Esophagus squamous epithelium (tissue), 5 donors: Measurements from ENCODE around the gene PDF. TPM values are rescaled to one million over a fixed set of nuclear protein-coding genes. Genes with fewer than 3 reads are reported as not detected.

ENCODE experiments used
- DNase-seq: peaks from one replicate; lab custom pipeline; 2025; lab: John Stamatoyannopoulos, UW
- H3K27ac ChIP-seq, 4 donors: fragments of 200-600 bp; sonication (generic); one replicate each; pipeline ENCODE4 v1.5.1; 2016 to 2019; ENCODE audit warnings: mild to moderate bottlenecking in 1 of 4
- H3K27me3 ChIP-seq, 4 donors: fragments of 200-600 bp; sonication (generic); 1 replicate in 3 of 4; 2 replicates in 1 of 4; pipeline versions ENCODE4 v1.5.1 to v1.6.0; 2017 to 2021; ENCODE audit warnings: antibody characterized with exemption in 1 of 4
- H3K36me3 ChIP-seq, 3 donors: fragments of 200-600 bp; sonication (generic); one replicate each; pipeline ENCODE4 v1.5.1; 2016 to 2019
- H3K4me1 ChIP-seq, 3 donors: fragments of 200-600 bp; sonication (generic); one replicate each; pipeline ENCODE4 v1.5.1; 2017 to 2019
- H3K4me3 ChIP-seq, 4 donors: fragments of 200-600 bp; sonication (generic); 1 replicate in 3 of 4; 2 replicates in 1 of 4; pipeline ENCODE4 v1.5.1; 2016 to 2019; ENCODE audit warnings: mild to moderate bottlenecking in 2 of 4, moderate library complexity in 1 of 4
- H3K9me3 ChIP-seq, 3 donors: fragments of 200-600 bp; sonication (generic); one replicate each; pipeline ENCODE4 v1.5.1; 2016 to 2019
- POLR2A ChIP-seq, 4 donors: fragments of 450-650 bp; IDR thresholded peaks; one replicate each; pipeline ENCODE4 v1.6.1; 2017; ENCODE audit warnings: antibody characterized with exemption in 4 of 4, mild to moderate bottlenecking in 4 of 4, moderate library complexity in 3 of 4
- WGBS, 2 donors: methylation state at CpG; one replicate each; pipeline ENCODE4 v1.1.5; 2018; 5-methylcytosine and 5-hydroxymethylcytosine counted together
- intact Hi-C: fragments of 100-400 bp; cut with DNase I; formaldehyde crosslinking; loops from one replicate; pipeline ENCODE4 v1.15.0; 2022
- total RNA-seq, 4 donors: library from RNA; depleted of rRNA; stranded (reverse); fragments of >200 nt; gene quantifications; one replicate each; pipeline ENCODE4 v1.1.0, GENCODE V29; 2016
- TF ChIP-seq, protein P1 (sequence below), 6 experiments: fragments of 450-650 bp in 4 of 6; fragments of 200-600 bp in 2 of 6; sonication (generic) in 2 of 6; IDR thresholded peaks; one replicate each; pipeline ENCODE4 v1.5.1; 2016 to 2019; ENCODE audit warnings: antibody characterized with exemption in 6 of 6, mild to moderate bottlenecking in 4 of 6, moderate library complexity in 4 of 6
- donor health status: DM: yes; HTN: yes; CAD: no.

Gene PDF
- total RNA-seq, 4 donors from 2014 or later, result 14.3 to 21.8 (median 21.4) TPM

DNA sequence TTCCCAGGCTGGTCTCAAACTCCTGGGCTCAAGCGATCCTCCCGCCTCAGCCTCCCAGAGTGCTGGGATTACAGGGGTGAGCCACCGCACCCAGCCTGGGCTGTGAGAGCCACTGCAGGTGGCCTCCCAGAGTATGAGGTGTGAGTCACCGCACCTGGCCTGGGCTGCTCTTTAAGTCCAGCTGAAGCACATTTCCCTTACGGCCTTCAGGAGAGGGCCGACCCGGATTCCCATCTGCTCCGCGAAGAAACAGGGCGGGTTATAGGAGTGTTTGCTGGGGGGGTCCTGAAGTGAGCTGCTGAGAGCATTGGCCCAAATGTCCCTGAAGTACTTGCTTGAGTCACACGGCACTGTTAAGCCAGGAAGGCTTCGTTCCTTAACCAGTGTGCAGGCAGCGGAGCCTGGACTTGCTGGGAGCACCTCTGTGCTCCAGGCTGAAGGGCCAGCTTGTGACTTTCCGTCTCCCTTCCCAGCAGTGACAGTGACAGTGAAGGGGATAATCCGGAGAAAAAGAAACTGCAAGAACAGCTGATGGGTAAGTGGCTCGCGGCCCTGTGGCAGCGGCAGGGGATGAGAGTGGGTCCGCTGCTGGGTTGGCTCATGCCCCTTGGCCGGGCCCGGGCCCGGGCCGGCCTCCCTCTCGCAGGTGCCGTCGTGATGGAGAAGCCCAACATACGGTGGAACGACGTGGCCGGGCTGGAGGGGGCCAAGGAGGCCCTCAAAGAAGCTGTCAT is 12.0 kb downstream of the PDF start:
- H3K27me3 ChIP-seq, result no peaks in the 10 kb centered on the region
- no peak for DNase-seq
- H3K4me3 ChIP-seq, result no peak overlapping the region
- intact Hi-C loops, result no loop called here
- H3K36me3 ChIP-seq, result peaks cover 71 to 99% (median 72%) of the 10 kb centered on the region in 3 donors
- WGBS, 2 donors, result 87 to 93% methylated on average over 9 to 18 of the region's 30 CpGs
- TF ChIP-seq, protein P1, sequence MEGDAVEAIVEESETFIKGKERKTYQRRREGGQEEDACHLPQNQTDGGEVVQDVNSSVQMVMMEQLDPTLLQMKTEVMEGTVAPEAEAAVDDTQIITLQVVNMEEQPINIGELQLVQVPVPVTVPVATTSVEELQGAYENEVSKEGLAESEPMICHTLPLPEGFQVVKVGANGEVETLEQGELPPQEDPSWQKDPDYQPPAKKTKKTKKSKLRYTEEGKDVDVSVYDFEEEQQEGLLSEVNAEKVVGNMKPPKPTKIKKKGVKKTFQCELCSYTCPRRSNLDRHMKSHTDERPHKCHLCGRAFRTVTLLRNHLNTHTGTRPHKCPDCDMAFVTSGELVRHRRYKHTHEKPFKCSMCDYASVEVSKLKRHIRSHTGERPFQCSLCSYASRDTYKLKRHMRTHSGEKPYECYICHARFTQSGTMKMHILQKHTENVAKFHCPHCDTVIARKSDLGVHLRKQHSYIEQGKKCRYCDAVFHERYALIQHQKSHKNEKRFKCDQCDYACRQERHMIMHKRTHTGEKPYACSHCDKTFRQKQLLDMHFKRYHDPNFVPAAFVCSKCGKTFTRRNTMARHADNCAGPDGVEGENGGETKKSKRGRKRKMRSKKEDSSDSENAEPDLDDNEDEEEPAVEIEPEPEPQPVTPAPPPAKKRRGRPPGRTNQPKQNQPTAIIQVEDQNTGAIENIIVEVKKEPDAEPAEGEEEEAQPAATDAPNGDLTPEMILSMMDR (IDR thresholded peaks at IDR 0.05), result no peak
- no peak for TF ChIP-seq POLR2A (IDR thresholded peaks at IDR 0.05)
- H3K4me1 ChIP-seq, result peaks cover 0 to 22% (median 5%) of the 10 kb centered on the region in 3 donors
- no peak overlapping the region for H3K27ac ChIP-seq
- H3K9me3 ChIP-seq, result no peaks in the 10 kb centered on the region

DNA sequence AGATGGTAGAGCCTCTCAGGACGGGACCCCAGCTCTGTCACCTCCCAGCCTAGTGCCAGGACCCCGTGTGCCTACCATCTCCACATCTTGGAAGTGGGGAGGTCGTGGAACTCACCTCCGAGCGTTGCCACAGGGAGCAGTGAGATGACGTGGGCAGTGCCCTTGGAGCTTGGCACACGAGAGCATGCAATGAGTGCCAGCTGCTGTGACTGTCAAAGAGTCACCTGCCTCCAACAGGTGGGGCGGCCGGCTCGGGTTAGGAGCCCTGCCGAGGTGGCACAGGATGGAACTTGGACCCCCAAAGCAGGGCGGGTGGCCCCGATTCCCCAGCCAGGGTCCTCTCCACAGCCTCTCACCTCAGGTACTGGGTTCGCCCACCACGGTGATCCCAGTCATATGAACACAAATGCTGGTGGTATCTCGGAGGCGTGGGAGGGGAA is 13.8 kb downstream of the PDF start:
- WGBS, 2 donors, result 62 to 87% methylated on average over 2 to 8 of the region's 17 CpGs
- peaks cover 54 to 87% (median 56%) of the 10 kb centered on the region in 3 donors for H3K36me3 ChIP-seq
- intact Hi-C loops, result no loop called here

DNA sequence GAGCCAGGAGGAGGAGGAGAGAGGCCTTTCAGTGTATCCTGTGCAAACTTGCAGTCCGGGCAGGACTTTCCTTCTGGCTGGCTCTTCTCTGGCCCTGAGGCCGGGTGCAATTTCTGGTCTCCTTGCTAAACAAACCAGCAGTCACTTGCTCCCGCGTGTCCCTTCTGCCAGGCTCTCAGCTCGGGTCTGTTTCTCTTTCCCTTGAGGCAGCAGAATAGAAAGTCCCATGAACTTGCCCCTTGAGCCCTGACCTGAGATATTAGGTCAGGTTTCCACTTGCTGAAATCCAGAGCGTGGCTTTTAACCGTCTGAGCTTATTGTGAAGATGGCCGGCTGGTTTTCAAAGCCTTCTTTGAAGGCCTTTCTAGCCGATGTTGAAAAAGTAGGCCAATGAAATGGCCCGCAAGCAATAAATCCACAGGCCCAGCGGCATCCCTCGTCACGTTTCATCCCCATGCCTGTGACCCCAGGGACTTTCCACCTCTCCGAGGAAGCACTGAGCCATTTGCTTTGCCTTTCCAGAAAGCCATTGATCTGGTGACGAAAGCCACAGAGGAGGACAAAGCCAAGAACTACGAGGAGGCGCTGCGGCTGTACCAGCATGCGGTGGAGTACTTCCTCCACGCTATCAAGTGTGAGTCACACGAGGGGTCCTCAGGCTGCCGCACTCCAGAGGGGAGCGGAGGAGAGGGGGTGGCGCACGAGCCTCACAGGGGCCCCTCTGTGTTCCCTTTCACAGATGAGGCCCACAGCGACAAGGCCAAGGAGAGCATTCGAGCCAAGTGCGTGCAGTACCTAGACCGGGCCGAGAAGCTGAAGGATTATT is 14.7 kb downstream of the PDF start:
- TF ChIP-seq, protein P1 (IDR thresholded peaks at IDR 0.05), result no peak
- TF ChIP-seq POLR2A (IDR thresholded peaks at IDR 0.05), result no peak
- peaks cover under 1 to 39% (median 14%) of the 10 kb centered on the region in 3 donors for H3K4me1 ChIP-seq
- intact Hi-C loops, result no loop called here
- peaks cover 45 to 78% (median 47%) of the 10 kb centered on the region in 3 donors for H3K36me3 ChIP-seq
- H3K27me3 ChIP-seq, result no peaks in the 10 kb centered on the region
- no peaks in the 10 kb centered on the region for H3K9me3 ChIP-seq
- no peak for DNase-seq
- 65 to 72% methylated on average over 12 to 19 of the region's 30 CpGs for WGBS, 2 donors
- H3K4me3 ChIP-seq, result no peak overlapping the region
- H3K27ac ChIP-seq, result no peak overlapping the region

More for the DNA sequence above, 13.8 kb downstream of the PDF start:
- H3K27ac ChIP-seq, result no peak overlapping the region
- no peak overlapping the region for H3K4me3 ChIP-seq
- no peaks in the 10 kb centered on the region for H3K27me3 ChIP-seq
- TF ChIP-seq POLR2A (IDR thresholded peaks at IDR 0.05), result no peak
- TF ChIP-seq, protein P1 (IDR thresholded peaks at IDR 0.05), result no peak
- H3K4me1 ChIP-seq, result peaks cover 0 to 38% (median 14%) of the 10 kb centered on the region in 3 donors
- H3K9me3 ChIP-seq, result no peaks in the 10 kb centered on the region
- no peak for DNase-seq

DNA sequence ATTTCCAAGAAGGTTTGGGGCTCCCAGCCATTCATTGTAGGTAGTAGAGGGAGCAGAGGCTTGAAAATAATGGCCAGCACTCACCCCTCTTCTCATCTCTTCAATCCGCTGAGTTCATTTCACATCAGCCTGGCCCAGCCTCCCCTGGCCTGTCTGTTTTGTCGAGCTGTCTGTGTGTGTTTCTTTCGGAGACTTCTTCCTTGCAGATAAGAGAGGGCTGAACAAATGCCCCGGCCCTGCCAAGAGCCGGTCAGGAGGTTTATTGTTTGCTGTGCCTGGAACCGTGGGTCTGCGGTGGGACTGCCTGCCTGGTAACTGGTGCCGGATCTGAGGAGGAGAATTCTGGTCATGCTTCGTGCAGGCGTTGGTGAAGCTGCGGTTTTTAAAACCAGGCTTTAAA is 15.9 kb downstream of the PDF start:
- DNase-seq, result no peak
- intact Hi-C loops, result no loop called here
- Histone ChIP-seq H3K36me3 (peaks cover 33 to 66% (median 35%) of the 10 kb centered on the region in 3 donors), H3K4me3 (no peak overlapping the region), H3K27ac (no peak overlapping the region), H3K9me3 (no peaks in the 10 kb centered on the region), H3K27me3 (no peaks in the 10 kb centered on the region), H3K4me1 (peaks cover 5 to 45% (median 17%) of the 10 kb centered on the region in 3 donors)
- WGBS, 2 donors, result 84 to 95% methylated on average over 3 to 7 of the region's 11 CpGs
- TF ChIP-seq, protein P1 (IDR thresholded peaks at IDR 0.05), result no peak
- no peak for TF ChIP-seq POLR2A (IDR thresholded peaks at IDR 0.05)
